GM18505 (cell line): Measurements from ENCODE around the gene C4BPA.

Experiments used
- ATAC-seq: cut with Tn5 transposase; IDR thresholded peaks from one replicate; pipeline ENCODE4 v1.9.1; 2021; ENCODE audit not compliant: unreplicated experiment
- POLR2A ChIP-seq: IDR thresholded peaks from 4 replicates; pipeline ENCODE4 v1.6.1; 2011; ENCODE audit warnings: borderline replicate concordance; ENCODE audit not compliant: insufficient read depth, insufficient read length; ENCODE audit errors: extremely low read depth

The C4BPA gene

GRCh38 chr1:207084701-207085180, 19.3 kb upstream of the C4BPA start:
- ATAC-seq, result no peak
- no peak for TF ChIP-seq POLR2A

- no peak for ATAC-seq
- TF ChIP-seq POLR2A, result no peak
Observed at GRCh38 chr1:207085887-207086286, 18.1 kb upstream of the C4BPA start.

DNA sequence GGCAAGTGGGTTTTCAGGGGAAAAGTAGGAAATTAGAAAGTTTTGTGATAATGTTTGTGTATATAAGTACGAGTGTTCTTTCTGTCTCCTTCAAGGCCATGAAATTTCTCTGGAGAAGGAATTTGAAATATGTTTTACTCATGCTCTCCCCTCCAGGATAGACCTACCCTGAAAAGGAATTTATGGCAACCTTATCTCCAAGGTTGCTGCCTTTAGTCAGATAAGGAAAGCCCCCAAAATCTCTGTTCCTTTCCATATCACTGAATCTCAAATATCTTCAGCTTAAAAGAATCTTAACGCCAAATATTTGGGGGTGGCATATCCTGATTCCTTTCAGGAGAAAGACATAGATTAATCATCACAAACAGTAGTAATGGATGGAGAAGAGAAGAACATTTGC, 15.9 kb upstream of the C4BPA start:
- no peak for TF ChIP-seq POLR2A
- ATAC-seq, result no peak

GRCh38 chr1:207088701-207089626, 15.1 kb upstream of the C4BPA start, which contains the start of gene C4BPB:
TSS of gene C4BPB (plus strand) at chr1:207088860. CDS start at chr1:207089532, 672 bp downstream.
- ATAC-seq, result no peak
- TF ChIP-seq POLR2A, result no peak

- TF ChIP-seq POLR2A, result no peak
Observed at GRCh38 chr1:207089627-207090355, 14.2 kb upstream of the C4BPA start.

GRCh38 chr1:207091200-207091908, 12.7 kb upstream of the C4BPA start:
- no peak for TF ChIP-seq POLR2A
- ATAC-seq, result no peak

More at GRCh38 chr1:207089627-207090355, 14.2 kb upstream of the C4BPA start:
- ATAC-seq, result no peak

DNA sequence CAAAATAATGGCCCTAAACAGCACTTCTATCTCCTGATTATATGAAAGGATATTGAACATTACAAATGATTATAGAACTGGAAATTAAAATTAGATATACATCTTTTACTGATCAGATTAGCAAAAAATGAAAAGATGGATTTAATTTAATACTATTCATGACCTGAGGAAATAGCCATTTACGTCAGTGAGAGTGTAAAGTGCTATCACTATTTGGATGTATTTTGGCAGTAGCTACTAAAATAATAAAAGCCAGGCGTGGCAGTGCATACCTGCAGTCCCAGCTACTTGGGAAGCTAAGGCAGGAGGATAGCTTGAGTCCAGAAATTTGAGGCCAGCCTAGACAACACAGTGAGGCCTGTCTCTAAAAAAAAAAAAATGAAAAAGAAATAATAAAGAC, 10.1 kb upstream of the C4BPA start:
- ATAC-seq, result no peak
- no peak for TF ChIP-seq POLR2A

- ATAC-seq, result peak; percentile 71
- no peak for TF ChIP-seq POLR2A
Observed at GRCh38 chr1:207097871-207098324, 6.1 kb upstream of the C4BPA start.

GRCh38 chr1:207101720-207102119, 2.3 kb upstream of the C4BPA start:
- no peak for ATAC-seq

GRCh38 chr1:207102146-207102545, 1.9 kb upstream of the C4BPA start:
- no peak for ATAC-seq
- TF ChIP-seq POLR2A, result no peak

More at GRCh38 chr1:207101720-207102119, 2.3 kb upstream of the C4BPA start:
- TF ChIP-seq POLR2A, result no peak

GRCh38 chr1:207102659-207103058, 1.4 kb upstream of the C4BPA start:
- no peak for ATAC-seq
- TF ChIP-seq POLR2A, result no peak

DNA sequence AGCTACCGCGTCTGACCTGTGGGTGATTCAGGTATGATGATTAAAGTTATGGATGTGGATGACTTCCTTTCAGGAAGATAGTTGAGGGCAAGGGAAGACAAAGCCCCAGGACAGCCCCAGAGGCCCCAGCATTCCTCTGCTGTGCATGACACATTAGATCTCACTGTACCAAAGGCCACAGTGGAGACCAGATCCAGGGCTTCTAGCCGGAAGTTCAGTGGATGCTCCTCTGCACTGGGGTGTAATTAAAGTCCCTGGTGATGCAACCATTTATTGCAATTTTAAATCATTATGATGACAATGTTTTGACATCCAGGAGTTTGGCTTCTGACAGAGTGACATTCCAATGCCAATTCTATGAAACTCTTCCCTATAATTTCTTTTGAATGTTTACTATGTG, 5.0 kb downstream of the C4BPA start:
- no peak for ATAC-seq
- TF ChIP-seq POLR2A, result no peak
